GM18511 (cell line): ENCODE data around the gene CMSS1.

Experiments
- ATAC-seq: cut with Tn5 transposase; IDR thresholded peaks from one replicate; pipeline ENCODE4 v1.9.1; 2021; ENCODE audit warnings: mild to moderate bottlenecking, moderate library complexity; ENCODE audit not compliant: unreplicated experiment

CMSS1 gene

DNA sequence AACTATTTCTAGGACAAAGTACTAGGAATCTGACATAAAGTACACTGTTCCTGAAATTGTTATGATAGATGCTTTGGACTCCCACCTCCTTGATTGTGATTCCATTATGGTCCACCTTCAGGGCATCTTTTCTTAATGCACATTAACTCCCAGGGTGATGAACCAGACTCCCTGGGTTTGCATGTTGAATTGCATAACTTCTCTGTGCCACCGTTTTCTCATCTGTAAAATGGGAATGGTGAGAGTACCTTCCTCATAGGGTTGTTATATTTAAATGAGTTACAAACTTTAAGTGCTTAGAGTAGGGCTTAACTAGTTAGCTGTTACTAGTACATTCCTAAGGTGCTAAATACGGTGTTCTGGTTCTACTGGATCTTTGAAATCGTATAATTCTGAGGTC lies 81.9 kb downstream of the CMSS1 start:
- no peak for ATAC-seq

DNA sequence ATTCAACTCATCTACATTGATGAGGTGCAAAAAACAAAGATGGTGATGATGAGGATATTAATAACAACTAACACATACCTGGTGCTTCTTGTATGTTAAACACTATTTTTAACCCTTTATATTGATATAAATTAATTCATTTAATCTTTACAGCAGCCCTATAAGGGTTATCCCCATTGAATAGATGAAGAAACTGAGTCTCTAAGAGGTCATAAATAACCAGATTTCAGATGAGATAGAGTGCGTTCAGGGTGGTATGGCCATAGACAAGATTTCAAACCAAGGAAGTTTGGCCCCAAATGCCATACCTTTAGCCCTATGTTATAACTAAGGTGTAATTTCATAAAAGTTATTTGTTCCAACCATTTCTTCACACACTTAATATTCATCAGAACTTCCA lies 82.6 kb downstream of the CMSS1 start:
- no peak for ATAC-seq

DNA sequence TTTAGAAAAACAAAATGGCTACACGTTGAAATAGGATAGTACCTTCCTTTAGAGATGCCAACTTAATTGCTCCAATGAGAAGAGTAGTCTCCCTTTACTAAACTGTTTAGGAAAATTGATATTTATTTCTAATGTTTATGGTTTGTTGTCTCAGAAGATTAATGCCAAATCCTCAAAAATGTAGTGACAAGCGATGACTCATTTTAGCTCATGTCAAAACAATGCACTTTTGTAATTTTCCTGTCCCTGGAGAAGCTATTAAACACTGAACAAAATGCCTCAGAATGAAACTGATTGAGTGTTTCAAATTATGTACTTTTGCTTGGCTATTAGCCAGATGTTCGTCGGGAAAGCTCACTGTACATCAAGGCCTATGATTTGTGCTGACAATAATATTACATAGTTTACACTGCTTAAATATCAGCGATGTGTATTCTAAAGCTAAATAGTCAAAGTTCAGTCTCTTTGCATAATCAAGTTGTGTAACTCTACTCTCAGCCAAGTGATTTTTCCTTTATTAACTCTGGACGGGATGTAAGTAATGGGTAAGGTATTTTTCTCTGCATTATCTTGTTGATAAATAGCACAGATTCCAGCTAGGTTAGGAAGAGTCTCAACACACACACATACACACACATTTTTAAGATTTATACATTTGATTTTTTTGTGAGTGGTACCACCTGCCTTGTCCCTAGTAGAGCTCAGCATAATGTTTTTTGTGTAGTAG lies 83.7 kb downstream of the CMSS1 start:
- ATAC-seq, result peak; percentile 52

- ATAC-seq, result peak; percentile 66
Observed at GRCh38 chr3:99902091-99902490, 84.4 kb downstream of the CMSS1 start.

- no peak for ATAC-seq
Observed at GRCh38 chr3:99903869-99904268, 86.2 kb downstream of the CMSS1 start.

- no peak for ATAC-seq
Observed at GRCh38 chr3:99907959-99908544, 90.4 kb downstream of the CMSS1 start.

GRCh38 chr3:99909714-99910495 lies 92.2 kb downstream of the CMSS1 start:
- ATAC-seq, result no peak

DNA sequence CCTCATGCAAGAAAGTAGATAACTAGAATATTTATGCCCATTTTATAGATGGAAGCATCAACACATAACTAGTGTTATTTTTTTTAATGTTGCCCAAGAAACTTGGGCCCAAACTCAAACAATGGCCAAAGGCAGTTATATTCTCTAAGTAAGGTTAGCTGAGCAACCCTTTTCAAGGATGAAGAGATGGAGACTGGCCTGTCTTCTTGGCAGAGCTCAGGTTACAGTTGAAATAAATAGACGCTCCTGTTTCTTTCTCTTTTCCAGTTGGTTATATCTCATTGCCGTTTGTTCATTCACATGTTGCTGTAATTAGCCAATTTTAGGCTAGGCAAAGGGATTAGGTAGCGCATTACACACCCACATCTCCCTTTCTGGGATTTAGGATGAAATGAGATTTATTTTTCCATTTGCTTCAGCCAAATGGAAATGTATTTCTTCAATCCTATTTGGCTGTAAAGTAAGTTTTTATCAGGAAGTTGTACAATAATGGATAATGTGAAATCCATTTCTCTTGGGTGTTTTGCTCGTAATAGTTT lies 93.2 kb downstream of the CMSS1 start:
- no peak for ATAC-seq

DNA sequence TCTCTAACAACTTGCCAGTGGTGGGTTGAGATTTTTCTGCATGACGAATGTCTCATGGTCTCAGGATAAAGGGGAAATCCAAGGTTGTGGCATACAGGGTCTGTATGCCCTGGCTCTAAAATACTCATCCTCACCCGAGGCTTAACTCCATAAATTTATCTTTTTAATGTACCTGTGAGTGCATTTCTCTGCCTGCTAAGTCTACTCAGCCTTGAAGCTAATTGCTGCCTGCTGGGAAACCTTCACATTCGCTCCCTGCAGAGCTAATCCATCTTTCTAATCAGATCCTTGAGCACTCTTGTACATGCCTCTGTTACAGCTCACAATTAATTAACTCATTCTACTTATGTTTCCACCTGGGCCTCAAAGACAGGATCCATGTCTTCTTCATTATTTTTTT lies 93.8 kb downstream of the CMSS1 start:
- no peak for ATAC-seq

DNA sequence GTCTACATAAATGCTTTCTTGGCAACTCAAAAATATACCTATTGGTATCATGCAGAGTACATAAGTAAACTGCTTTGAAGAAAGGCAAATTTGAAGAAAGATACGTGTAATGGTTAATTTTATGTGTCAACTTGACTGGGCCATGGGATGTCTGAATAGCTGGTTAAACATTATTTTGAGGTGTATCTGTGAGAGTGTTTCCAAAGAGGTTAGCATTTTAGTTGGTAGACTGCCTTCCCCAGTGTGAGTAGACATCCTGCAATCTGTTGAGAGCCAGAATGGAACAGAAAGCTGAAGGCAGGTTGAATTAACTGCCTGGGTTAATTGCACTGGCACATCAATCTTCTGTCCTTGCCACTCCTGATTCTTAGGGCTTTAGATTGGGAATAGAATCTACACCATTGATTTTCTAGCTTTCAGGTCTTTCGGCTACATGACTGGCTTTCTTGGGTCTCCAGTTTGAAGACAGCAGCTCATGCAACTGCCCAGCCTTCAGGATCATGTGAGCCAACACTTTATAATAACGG lies 98.3 kb downstream of the CMSS1 start:
- ATAC-seq, result no peak

- no peak for ATAC-seq
Observed at GRCh38 chr3:99918715-99919114, 101.1 kb downstream of the CMSS1 start.

- ATAC-seq, result no peak
Observed at GRCh38 chr3:99919694-99920093, 102.0 kb downstream of the CMSS1 start.

DNA sequence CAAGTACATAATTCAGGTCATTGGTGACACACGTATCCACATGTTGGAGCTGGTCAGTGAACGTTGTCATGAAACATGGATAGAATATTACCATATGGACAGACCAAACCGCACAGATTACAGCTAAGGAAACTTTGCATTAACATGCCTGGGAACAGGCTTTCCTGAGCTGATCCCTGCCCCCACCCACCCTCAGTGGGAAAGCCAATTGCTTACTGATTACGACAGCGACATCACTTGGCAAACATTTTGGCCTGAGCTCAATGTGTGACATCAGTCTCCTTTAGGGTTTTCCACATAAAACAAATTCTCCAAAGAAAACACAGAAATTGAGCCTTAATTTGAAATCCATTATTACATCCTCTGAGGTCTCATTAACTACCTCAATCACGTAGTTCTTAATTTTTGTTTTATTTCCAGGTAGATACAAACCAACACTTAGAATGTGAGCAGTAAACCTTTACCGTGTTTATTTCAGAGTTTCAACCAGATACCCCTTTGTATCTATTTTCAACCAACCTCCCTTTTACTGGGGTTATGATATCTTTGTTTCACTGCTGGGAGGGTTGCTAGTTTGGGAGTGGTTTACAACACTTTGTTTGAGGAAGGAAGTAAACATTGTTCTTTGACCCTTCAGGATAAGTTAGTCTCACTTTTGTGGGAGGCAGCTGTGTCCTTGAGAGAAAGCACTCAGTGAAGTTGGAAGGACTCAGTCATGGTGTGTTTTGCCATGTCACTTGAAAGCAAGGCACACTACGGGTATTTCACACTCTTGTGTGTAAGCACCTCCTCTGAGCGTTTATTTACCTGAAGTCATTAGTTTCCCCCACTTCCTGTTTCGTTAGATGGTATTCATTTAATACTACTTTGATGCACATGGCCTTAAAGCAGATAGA lies 103.1 kb downstream of the CMSS1 start:
- ATAC-seq, result peak; percentile 79

DNA sequence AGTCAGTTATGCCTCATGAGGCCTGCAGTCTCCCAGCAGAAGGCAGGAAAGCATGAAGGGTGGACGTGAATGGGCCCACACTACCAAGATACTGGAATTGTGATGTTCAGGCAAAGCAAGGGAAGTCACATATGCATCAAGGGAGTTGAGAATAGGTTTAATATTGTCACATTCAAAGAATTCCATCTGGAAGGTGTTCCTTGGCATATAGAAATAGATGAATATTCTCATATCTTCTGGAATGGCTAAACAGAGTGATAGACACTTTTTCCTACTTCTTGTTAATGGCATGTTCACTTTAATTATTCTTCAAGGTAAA lies 103.7 kb downstream of the CMSS1 start:
- no peak for ATAC-seq

DNA sequence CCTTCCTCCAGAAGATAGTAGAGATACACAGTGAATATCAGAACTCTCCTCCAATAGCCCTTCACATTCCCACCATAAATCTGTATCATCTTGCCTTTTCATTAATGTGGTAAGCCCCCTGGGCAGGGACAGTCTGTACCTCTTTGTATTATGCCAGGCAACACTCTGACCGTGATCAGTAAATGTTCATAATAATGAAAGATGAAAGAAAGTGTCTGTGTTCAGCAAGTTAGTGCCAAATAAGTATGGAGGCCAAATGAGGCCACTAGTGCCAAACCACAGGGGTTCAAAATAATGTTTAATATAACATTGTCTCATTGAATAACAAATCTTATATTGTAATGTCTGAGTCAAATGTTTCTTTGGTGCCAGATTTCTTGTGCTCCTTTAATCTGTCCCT lies 104.3 kb downstream of the CMSS1 start:
- no peak for ATAC-seq

DNA sequence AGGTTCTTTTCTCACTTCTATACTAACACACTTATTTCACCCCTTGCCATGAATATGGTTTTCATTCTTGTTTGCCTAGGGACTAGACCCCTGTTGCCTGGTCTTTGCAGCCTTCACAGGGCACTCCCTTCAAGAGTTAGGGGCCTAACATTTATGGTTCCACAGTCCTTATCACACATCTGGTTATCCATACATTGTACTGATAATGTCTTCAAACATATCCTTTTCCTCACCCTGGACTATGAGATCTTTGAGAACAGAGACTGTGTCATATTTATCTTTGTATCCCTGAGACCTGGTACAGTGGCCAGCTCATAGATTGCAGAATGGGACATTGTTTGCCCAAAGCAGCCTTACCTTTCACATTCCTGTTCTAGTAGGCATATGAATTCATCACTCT lies 106.2 kb downstream of the CMSS1 start:
- no peak for ATAC-seq

DNA sequence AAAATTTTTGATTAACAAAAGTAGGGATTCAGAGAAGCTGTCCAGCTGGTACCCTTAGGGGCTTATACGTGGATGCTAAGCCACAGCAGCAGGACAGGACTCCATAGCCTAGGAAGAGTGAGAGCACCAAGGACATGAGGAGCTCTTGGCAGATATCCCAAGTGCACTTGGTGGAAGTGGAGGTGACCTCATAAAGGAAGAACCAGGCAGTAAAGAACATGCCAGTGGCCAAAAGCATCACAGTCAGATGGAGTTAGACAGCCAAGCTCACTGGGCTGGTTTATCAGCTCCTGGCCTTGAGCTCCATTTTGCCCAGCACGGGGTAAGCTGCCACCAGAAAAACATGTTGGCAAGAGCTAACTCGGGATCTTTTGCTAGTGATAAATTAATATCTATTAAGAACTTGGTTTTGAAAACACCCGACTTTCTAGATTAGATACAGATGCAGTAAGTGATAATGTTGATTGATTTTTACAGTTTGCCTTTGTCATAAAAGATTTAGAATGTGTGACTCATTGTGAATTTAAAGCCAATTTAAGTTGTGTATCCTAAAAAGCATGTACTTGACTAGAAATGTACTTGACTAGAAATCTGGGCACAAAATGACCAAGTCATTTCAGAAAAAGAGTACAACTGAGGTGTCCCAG lies 108.0 kb downstream of the CMSS1 start:
- ATAC-seq, result no peak

DNA sequence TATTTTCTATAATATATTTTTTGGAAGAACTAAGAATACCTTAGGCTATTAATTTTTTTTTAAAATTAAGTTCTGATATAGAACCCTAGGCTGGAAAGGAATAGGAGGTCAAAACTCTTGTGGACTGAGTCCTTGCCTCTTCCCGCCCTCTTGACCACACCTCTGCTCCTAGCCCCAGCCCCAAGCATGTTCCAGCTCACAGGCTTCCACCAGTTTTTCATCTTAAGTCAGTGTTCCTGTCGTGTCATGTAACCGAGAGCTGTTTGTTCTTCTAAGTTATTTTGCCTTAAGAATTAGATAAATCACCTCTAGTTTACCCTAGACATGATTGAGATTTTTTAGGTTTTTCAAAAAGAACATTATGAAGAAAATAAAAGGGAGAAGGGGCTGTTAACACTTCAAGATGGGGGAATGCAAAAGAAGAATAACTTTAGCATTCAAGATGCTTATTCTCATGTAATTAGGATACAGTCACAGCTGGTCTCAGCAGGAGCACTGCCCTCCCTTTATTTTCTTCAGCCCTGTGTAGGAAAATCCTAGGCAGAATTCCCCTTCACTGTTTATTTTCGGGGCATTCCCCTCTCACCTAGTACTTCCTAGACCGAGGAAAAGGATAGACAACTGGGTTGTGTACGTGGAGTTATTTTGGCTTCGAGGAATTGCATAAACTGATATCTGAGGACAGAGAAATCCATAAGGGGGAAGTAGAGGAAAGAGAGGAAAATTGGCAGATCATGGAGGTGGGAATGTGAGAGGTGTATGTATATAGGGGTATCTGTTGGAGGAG lies 110.2 kb downstream of the CMSS1 start:
- no peak for ATAC-seq
